AG08395 (cell line): ENCODE results near the gene ANXA6.
"Not testable (repeated sequence)": the region's sequence is repeated elsewhere in the genome, so short reads cannot be mapped to it uniquely, and the experiment has no call there.

ENCODE experiments used
- DNase-seq: peaks from one replicate; pipeline ENCODE4 v3.0.0; 2012; ENCODE audit warnings: mixed read lengths, low spot score

Gene ANXA6

GRCh38 chr5:151157426-151158286 lies at the start of gene ANXA6:
TSS of gene ANXA6 (minus strand) at chr5:151157779. CDS start at chr5:151147901, 9,878 bp downstream.
- peak; percentile 95 for DNase-seq

- no peak for DNase-seq
Measured at GRCh38 chr5:151205411-151205810, 47.8 kb upstream of the ANXA6 start.

GRCh38 chr5:151204051-151204450 lies 46.5 kb upstream of the ANXA6 start:
- DNase-seq = no peak

- DNase-seq = peak; percentile 71
Measured at GRCh38 chr5:151202381-151203139, 45.0 kb upstream of the ANXA6 start.

GRCh38 chr5:151200913-151201595 lies 43.5 kb upstream of the ANXA6 start:
- no peak for DNase-seq

- DNase-seq = no peak
Measured at GRCh38 chr5:151199581-151200185, 42.1 kb upstream of the ANXA6 start.

- DNase-seq = no peak
Measured at GRCh38 chr5:151198861-151199260, 41.3 kb upstream of the ANXA6 start.

- DNase-seq = not testable (repeated sequence)
Measured at GRCh38 chr5:151197291-151197600, 39.7 kb upstream of the ANXA6 start.

GRCh38 chr5:151196556-151197290 lies 39.1 kb upstream of the ANXA6 start:
- DNase-seq = no peak

GRCh38 chr5:151195622-151196021 lies 38.0 kb upstream of the ANXA6 start:
- DNase-seq = peak; percentile 31

- no peak for DNase-seq
Measured at GRCh38 chr5:151192626-151193025, 35.0 kb upstream of the ANXA6 start.

GRCh38 chr5:151191661-151192060 lies 34.1 kb upstream of the ANXA6 start:
- DNase-seq = no peak

- DNase-seq = no peak
Measured at GRCh38 chr5:151189151-151189550, 31.6 kb upstream of the ANXA6 start.

- no peak for DNase-seq
Measured at GRCh38 chr5:151186538-151186937, 29.0 kb upstream of the ANXA6 start.

- DNase-seq = no peak
Measured at GRCh38 chr5:151186052-151186451, 28.5 kb upstream of the ANXA6 start.

GRCh38 chr5:151184316-151185042 lies 26.9 kb upstream of the ANXA6 start:
- DNase-seq = no peak

GRCh38 chr5:151183456-151184245 lies 26.1 kb upstream of the ANXA6 start:
- DNase-seq = peak; percentile 21

- no peak for DNase-seq
Measured at GRCh38 chr5:151182976-151183375, 25.4 kb upstream of the ANXA6 start.

GRCh38 chr5:151182524-151182900 lies 24.9 kb upstream of the ANXA6 start:
- no peak for DNase-seq
